Endodermal cell (in vitro differentiated cells): ENCODE measurements around the gene WT1. TPM values are rescaled to one million over a fixed set of nuclear protein-coding genes. Genes with fewer than 3 reads are reported as not detected.

Experiments
- DNase-seq: peaks from one replicate; pipeline ENCODE4 v3.0.0-alpha.2; 2017
- H3K27ac ChIP-seq: 2 replicates; pipeline ENCODE4 v1.5.1; 2013; ENCODE audit warnings: mild to moderate bottlenecking, low read depth, low read length, moderate library complexity
- H3K27me3 ChIP-seq: 2 replicates; pipeline ENCODE4 v1.6.1; 2013; ENCODE audit warnings: mild to moderate bottlenecking, low read length, moderate library complexity; ENCODE audit not compliant: insufficient read depth, control insufficient read depth, poor library complexity, severe bottlenecking
- H3K36me3 ChIP-seq: 2 replicates; pipeline ENCODE4 v1.7.0; 2013; ENCODE audit warnings: mild to moderate bottlenecking, low read length, moderate library complexity; ENCODE audit not compliant: control insufficient read depth, insufficient read depth
- H3K4me1 ChIP-seq: one replicate; pipeline ENCODE4 v1.7.0; 2013; ENCODE audit warnings: low read length; ENCODE audit not compliant: control insufficient read depth, insufficient read depth
- H3K4me3 ChIP-seq: 2 replicates; pipeline ENCODE4 v1.5.1; 2013; ENCODE audit warnings: mild to moderate bottlenecking, low read length, moderate library complexity
- H3K9ac ChIP-seq: 2 replicates; pipeline ENCODE4 v1.6.1; 2013; ENCODE audit warnings: mild to moderate bottlenecking, low read length, moderate library complexity; ENCODE audit not compliant: poor library complexity, severe bottlenecking; ENCODE audit errors: extremely low read depth
- H3K9me3 ChIP-seq: 2 replicates; pipeline ENCODE4 v1.6.1; 2013; ENCODE audit warnings: mild to moderate bottlenecking, low read length, moderate library complexity; ENCODE audit not compliant: control insufficient read depth
- H3K27ac Mint-ChIP-seq: 2 replicates; pipeline ENCODE4 v1.8.0; 2020; ENCODE audit warnings: mixed read lengths
- H3K27me3 Mint-ChIP-seq: 2 replicates; pipeline ENCODE4 v1.8.0; 2021; ENCODE audit warnings: mild to moderate bottlenecking, mixed read lengths; ENCODE audit not compliant: insufficient read depth
- H3K36me3 Mint-ChIP-seq: 2 replicates; pipeline ENCODE4 v1.8.0; 2020; ENCODE audit warnings: low read depth, mixed read lengths
- H3K4me1 Mint-ChIP-seq: 2 replicates; pipeline ENCODE4 v1.8.0; 2020; ENCODE audit warnings: mixed read lengths
- H3K4me3 Mint-ChIP-seq: 2 replicates; pipeline ENCODE4 v1.8.0; 2020; ENCODE audit warnings: mild to moderate bottlenecking, moderate library complexity, mixed read lengths
- H3K9me3 Mint-ChIP-seq: 2 replicates; pipeline ENCODE4 v1.8.0; 2020; ENCODE audit warnings: mild to moderate bottlenecking, mixed read lengths
- WGBS, 2 experiments: methylation state at CpG; one replicate each; pipeline versions ENCODE4 v1.1.5 to v1.1.7; 2013; ENCODE audit warnings: missing lambda C conversion rate in 2 of 2, mixed read lengths in 1 of 2; ENCODE audit not compliant: insufficient coverage in 1 of 2, insufficient read length in 1 of 2; 5-methylcytosine and 5-hydroxymethylcytosine counted together
- total RNA-seq, 2 donors: library from RNA; stranded (reverse); fragmentation: NEBNext Ultra II Directional in 1 of 2; extraction: Animal tissue kit (Norgen Biotek cat#: 25700) in 1 of 2; gene quantifications; 2 replicates in 1 of 2; 3 replicates in 1 of 2; pipeline ENCODE4 v1.2.1, GENCODE V29; 2021
- TF ChIP-seq, protein P1 (sequence below): fragments of 200-600 bp; sonication (generic); conservative IDR thresholded peaks from 2 replicates; pipeline ENCODE4 v1.5.0; 2021; ENCODE audit warnings: antibody characterized with exemption, mild to moderate bottlenecking

The WT1 gene
- total RNA-seq, 2 donors from 2014 or later: 0.51 TPM; not detected in 1

DNA sequence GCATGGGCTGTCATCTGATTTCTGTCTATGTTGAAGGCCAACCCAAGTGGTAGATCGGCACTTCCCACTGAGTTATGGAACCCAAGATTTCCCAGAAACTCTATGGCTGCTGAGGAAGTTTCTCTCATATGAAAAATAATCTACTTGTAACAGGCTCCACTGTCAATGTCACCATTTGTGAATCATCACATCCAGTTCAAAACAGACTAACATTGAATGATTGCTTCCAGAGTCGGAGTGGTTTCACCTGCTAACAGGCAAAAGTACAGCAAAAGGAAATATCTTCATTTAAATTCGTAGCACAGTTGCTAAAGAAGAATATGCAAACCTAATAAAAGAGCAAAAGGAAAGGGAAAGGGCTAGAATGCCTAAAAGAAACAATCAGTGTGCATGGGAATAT is 12.8 kb downstream of the WT1 start:
- H3K27ac Mint-ChIP-seq: no peak overlapping the region
- H3K36me3 Mint-ChIP-seq: no peaks in the 10 kb centered on the region
- DNase-seq: no peak
- H3K4me3 Mint-ChIP-seq: no peak overlapping the region
- H3K36me3 ChIP-seq: no peaks in the 10 kb centered on the region
- peaks cover 3% of the 10 kb centered on the region for H3K4me1 Mint-ChIP-seq
- H3K27me3 ChIP-seq: peaks cover 63% of the 10 kb centered on the region
- H3K9me3 Mint-ChIP-seq: no peaks in the 10 kb centered on the region
- 89 to 97% methylated on average over 3 of the region's 3 CpGs for WGBS, 2 experiments
- no peak overlapping the region for H3K9ac ChIP-seq
- H3K4me3 ChIP-seq: no peak overlapping the region
- no peaks in the 10 kb centered on the region for H3K9me3 ChIP-seq
- peaks cover 62% of the 10 kb centered on the region for H3K27me3 Mint-ChIP-seq
- no peaks in the 10 kb centered on the region for H3K4me1 ChIP-seq
- TF ChIP-seq, protein P1, sequence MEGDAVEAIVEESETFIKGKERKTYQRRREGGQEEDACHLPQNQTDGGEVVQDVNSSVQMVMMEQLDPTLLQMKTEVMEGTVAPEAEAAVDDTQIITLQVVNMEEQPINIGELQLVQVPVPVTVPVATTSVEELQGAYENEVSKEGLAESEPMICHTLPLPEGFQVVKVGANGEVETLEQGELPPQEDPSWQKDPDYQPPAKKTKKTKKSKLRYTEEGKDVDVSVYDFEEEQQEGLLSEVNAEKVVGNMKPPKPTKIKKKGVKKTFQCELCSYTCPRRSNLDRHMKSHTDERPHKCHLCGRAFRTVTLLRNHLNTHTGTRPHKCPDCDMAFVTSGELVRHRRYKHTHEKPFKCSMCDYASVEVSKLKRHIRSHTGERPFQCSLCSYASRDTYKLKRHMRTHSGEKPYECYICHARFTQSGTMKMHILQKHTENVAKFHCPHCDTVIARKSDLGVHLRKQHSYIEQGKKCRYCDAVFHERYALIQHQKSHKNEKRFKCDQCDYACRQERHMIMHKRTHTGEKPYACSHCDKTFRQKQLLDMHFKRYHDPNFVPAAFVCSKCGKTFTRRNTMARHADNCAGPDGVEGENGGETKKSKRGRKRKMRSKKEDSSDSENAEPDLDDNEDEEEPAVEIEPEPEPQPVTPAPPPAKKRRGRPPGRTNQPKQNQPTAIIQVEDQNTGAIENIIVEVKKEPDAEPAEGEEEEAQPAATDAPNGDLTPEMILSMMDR: no peak
- H3K27ac ChIP-seq: no peak overlapping the region

GRCh38 chr11:32421992-32422391 is 13.3 kb downstream of the WT1 start:
- Histone ChIP-seq H3K4me3 (no peak overlapping the region), H3K36me3 (no peaks in the 10 kb centered on the region), H3K4me1 (no peaks in the 10 kb centered on the region), H3K27ac (no peak overlapping the region), H3K9me3 (no peaks in the 10 kb centered on the region), H3K9ac (no peak overlapping the region), H3K27me3 (peaks cover 57% of the 10 kb centered on the region)
- H3K9me3 Mint-ChIP-seq: no peaks in the 10 kb centered on the region
- TF ChIP-seq, protein P1: no peak
- H3K4me3 Mint-ChIP-seq: no peak overlapping the region
- peaks cover 3% of the 10 kb centered on the region for H3K4me1 Mint-ChIP-seq
- no peaks in the 10 kb centered on the region for H3K36me3 Mint-ChIP-seq
- H3K27ac Mint-ChIP-seq: no peak overlapping the region
- H3K27me3 Mint-ChIP-seq: peaks cover 57% of the 10 kb centered on the region
- WGBS, 2 experiments: 92% methylated on average over 1 to 2 of the region's 2 CpGs
- DNase-seq: no peak

- TF ChIP-seq, protein P1: no peak
- 77 to 81% methylated on average over 10 to 11 of the region's 12 CpGs for WGBS, 2 experiments
- no peaks in the 10 kb centered on the region for H3K36me3 ChIP-seq
- peaks cover 50% of the 10 kb centered on the region for H3K27me3 ChIP-seq
- H3K27ac Mint-ChIP-seq: no peak overlapping the region
- DNase-seq: peak; percentile 42
- H3K4me3 Mint-ChIP-seq: no peak overlapping the region
- no peaks in the 10 kb centered on the region for H3K4me1 ChIP-seq
- no peaks in the 10 kb centered on the region for H3K9me3 Mint-ChIP-seq
- H3K9ac ChIP-seq: no peak overlapping the region
- peaks cover 54% of the 10 kb centered on the region for H3K27me3 Mint-ChIP-seq
- H3K36me3 Mint-ChIP-seq: no peaks in the 10 kb centered on the region
- no peaks in the 10 kb centered on the region for H3K9me3 ChIP-seq
- peaks cover 1% of the 10 kb centered on the region for H3K4me1 Mint-ChIP-seq
- no peak overlapping the region for H3K27ac ChIP-seq
- no peak overlapping the region for H3K4me3 ChIP-seq
Observed at GRCh38 chr11:32420937-32421901, 14.1 kb downstream of the WT1 start.
